PFSK-1 (cell line): Measurements from ENCODE around the gene ZNF536.

Experiments
- FOXP2 ChIP-seq: optimal IDR thresholded peaks from 2 replicates; pipeline ENCODE3; 2011; ENCODE audit warnings: borderline replicate concordance, control low read depth, inconsistent platforms; ENCODE audit not compliant: insufficient read depth; ENCODE audit errors: extremely low read length, extremely low read depth
- POLR2AphosphoS5 ChIP-seq: IDR thresholded peaks from 2 replicates; pipeline ENCODE4 v1.6.1; 2012; ENCODE audit warnings: low read depth, mild to moderate bottlenecking, control low read depth, low read length, moderate library complexity
- SIN3A ChIP-seq: IDR thresholded peaks from 2 replicates; pipeline ENCODE4 v1.6.1; 2012; ENCODE audit warnings: mild to moderate bottlenecking, low read length, moderate library complexity, borderline replicate concordance; ENCODE audit not compliant: insufficient read depth
- TAF1 ChIP-seq: IDR thresholded peaks from 2 replicates; pipeline ENCODE4 v1.6.1; 2012; ENCODE audit warnings: low read length, control low read depth, borderline replicate concordance; ENCODE audit not compliant: insufficient read depth
- TF ChIP-seq, protein P1 (sequence below), 2 experiments: IDR thresholded peaks; 2 replicates each; pipeline versions ENCODE4 v1.6.1 to v1.8.0; 2011 to 2012; ENCODE audit warnings: low read depth in 2 of 2, low read length in 2 of 2, control low read depth in 1 of 2, inconsistent platforms in 1 of 2, mild to moderate bottlenecking in 1 of 2, moderate library complexity in 1 of 2; ENCODE audit not compliant: insufficient read depth in 1 of 2

DNA sequence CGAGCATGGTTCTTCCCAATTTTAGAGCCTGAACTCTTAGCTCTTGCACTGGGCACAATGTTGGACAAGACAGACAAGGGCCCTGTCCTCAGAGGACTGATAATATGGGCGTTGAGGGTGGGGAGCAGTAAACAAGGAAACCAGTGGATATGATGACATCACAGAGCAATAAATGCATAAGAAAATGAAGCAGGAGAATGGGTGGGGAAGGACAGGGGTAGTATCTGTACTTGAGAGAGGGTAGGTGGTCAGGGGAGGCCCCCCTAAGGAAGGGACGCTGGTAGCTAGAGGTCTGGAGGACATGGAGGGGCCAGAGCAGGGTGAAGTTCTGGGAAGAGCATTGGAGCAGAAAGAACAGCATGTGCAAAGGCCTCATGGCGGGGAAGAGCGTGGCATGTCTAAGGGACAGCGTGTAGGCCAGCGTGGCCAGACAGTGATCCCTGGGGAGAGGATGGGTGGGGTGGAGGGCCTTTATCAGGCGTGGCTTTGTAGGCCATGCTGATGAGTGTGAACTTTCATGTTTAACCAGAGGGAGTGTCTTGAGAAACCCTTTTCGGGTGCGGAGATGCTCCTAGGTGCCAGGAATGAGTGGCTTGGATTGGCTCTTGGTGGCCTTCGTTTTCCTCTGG, 15.1 kb upstream of the ZNF536 start:
- no peak for TF ChIP-seq SIN3A
- TF ChIP-seq FOXP2 = no peak
- no peak for TF ChIP-seq TAF1
- TF ChIP-seq POLR2AphosphoS5 = no peak
- TF ChIP-seq, protein P1, sequence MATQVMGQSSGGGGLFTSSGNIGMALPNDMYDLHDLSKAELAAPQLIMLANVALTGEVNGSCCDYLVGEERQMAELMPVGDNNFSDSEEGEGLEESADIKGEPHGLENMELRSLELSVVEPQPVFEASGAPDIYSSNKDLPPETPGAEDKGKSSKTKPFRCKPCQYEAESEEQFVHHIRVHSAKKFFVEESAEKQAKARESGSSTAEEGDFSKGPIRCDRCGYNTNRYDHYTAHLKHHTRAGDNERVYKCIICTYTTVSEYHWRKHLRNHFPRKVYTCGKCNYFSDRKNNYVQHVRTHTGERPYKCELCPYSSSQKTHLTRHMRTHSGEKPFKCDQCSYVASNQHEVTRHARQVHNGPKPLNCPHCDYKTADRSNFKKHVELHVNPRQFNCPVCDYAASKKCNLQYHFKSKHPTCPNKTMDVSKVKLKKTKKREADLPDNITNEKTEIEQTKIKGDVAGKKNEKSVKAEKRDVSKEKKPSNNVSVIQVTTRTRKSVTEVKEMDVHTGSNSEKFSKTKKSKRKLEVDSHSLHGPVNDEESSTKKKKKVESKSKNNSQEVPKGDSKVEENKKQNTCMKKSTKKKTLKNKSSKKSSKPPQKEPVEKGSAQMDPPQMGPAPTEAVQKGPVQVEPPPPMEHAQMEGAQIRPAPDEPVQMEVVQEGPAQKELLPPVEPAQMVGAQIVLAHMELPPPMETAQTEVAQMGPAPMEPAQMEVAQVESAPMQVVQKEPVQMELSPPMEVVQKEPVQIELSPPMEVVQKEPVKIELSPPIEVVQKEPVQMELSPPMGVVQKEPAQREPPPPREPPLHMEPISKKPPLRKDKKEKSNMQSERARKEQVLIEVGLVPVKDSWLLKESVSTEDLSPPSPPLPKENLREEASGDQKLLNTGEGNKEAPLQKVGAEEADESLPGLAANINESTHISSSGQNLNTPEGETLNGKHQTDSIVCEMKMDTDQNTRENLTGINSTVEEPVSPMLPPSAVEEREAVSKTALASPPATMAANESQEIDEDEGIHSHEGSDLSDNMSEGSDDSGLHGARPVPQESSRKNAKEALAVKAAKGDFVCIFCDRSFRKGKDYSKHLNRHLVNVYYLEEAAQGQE (IDR thresholded peaks at IDR 0.05; ENCODE audit: insufficient read depth in 1 of 2, low read depth in 2 of 2, low read length in 2 of 2) = no peak
